Neural cell (in vitro differentiated cells): ENCODE data around the gene MORC3. TPM values are rescaled to one million over a fixed set of nuclear protein-coding genes. Genes with fewer than 3 reads are reported as not detected.

ENCODE experiments used
- H2AFZ ChIP-seq: fragments of 200-600, 300-800 bp; sonication (generic), shearing (Covaris generic); 2 replicates; pipeline ENCODE4 v1.6.0; 2014; ENCODE audit warnings: low read depth, mild to moderate bottlenecking, antibody characterized with exemption, low read length, moderate library complexity
- H3F3A ChIP-seq: fragments of 200-600 bp; shearing (Covaris generic); 2 replicates; pipeline ENCODE4 v1.6.1; 2016; ENCODE audit warnings: mild to moderate bottlenecking, moderate library complexity, mixed read lengths, antibody characterized with exemption, low read length; ENCODE audit not compliant: insufficient read depth, poor library complexity, severe bottlenecking
- H3K27ac ChIP-seq: fragments of 200-600, 300-800 bp; sonication (generic), shearing (Covaris generic); 2 replicates; pipeline ENCODE4 v1.5.1; 2014; ENCODE audit warnings: mild to moderate bottlenecking, low read length, moderate library complexity
- H3K27me3 ChIP-seq: fragments of 300-800, 200-600 bp; sonication (generic), shearing (Covaris generic); 2 replicates; pipeline ENCODE4 v1.6.0; 2014; ENCODE audit warnings: mild to moderate bottlenecking, low read depth, low read length, moderate library complexity; ENCODE audit not compliant: insufficient read depth
- H3K36me3 ChIP-seq: fragments of 300-800, 200-600 bp; sonication (generic), shearing (Covaris generic); 2 replicates; pipeline ENCODE4 v1.5.1; 2014; ENCODE audit warnings: mild to moderate bottlenecking, antibody characterized with exemption, low read length, moderate library complexity; ENCODE audit not compliant: insufficient read depth
- H3K4me2 ChIP-seq: fragments of 300-800, 200-600 bp; sonication (generic), shearing (Covaris generic); 2 replicates; pipeline ENCODE4 v1.6.0; 2014; ENCODE audit warnings: mild to moderate bottlenecking, low read length
- H3K4me3 ChIP-seq: fragments of 300-800, 200-600 bp; sonication (generic), shearing (Covaris generic); 2 replicates; pipeline ENCODE4 v1.5.1; 2014; ENCODE audit warnings: mild to moderate bottlenecking, low read length, moderate library complexity
- H3K79me2 ChIP-seq: fragments of 200-600 bp; shearing (Covaris generic); replicated peaks from 2 replicates; pipeline ENCODE4 v1.6.0; 2014; ENCODE audit warnings: mild to moderate bottlenecking, low read length, moderate library complexity; ENCODE audit not compliant: insufficient read depth
- H3K9ac ChIP-seq: fragments of 300-800, 200-600 bp; sonication (generic), shearing (Covaris generic); 2 replicates; pipeline ENCODE4 v1.6.1; 2016; ENCODE audit warnings: mild to moderate bottlenecking, low read length, mixed read lengths
- H3K9me2 ChIP-seq: fragments of 200-600 bp; shearing (Covaris generic); 2 replicates; pipeline ENCODE4 v1.6.1; 2016; ENCODE audit warnings: mild to moderate bottlenecking, low read length, mixed read lengths; ENCODE audit not compliant: insufficient read depth
- H3K9me3 ChIP-seq: fragments of 200-600, 300-800 bp; sonication (generic), shearing (Covaris generic); 2 replicates; pipeline ENCODE4 v1.6.1; 2016; ENCODE audit warnings: mild to moderate bottlenecking, mixed run types, low read length, moderate library complexity, mixed read lengths
- H4K20me1 ChIP-seq: fragments of 200-600 bp; shearing (Covaris generic); 2 replicates; pipeline ENCODE4 v1.6.1; 2016; ENCODE audit warnings: mild to moderate bottlenecking, mixed run types; ENCODE audit not compliant: insufficient read depth
- EP300 ChIP-seq: fragments of 450-650 bp; conservative IDR thresholded peaks from 2 replicates; pipeline ENCODE4 v1.6.1; 2014; ENCODE audit warnings: antibody characterized with exemption, mild to moderate bottlenecking, moderate library complexity; ENCODE audit not compliant: poor library complexity, severe bottlenecking
- EZH2 ChIP-seq: fragments of 200-600, 300-800 bp; shearing (Covaris generic), sonication (generic); IDR thresholded peaks from 2 replicates; pipeline ENCODE4 v1.6.1; 2014; ENCODE audit warnings: antibody characterized with exemption, low read length, borderline replicate concordance, mild to moderate bottlenecking; ENCODE audit not compliant: insufficient read depth, poor library complexity, severe bottlenecking
- MXI1 ChIP-seq: fragments of 450-650 bp; conservative IDR thresholded peaks from 2 replicates; pipeline ENCODE4 v1.6.1; 2014; ENCODE audit warnings: antibody characterized with exemption, mild to moderate bottlenecking; ENCODE audit not compliant: poor library complexity, severe bottlenecking
- POLR2AphosphoS5 ChIP-seq: IDR thresholded peaks from 2 replicates; pipeline ENCODE4 v1.6.1; 2012
- RAD21 ChIP-seq: fragments of 450-650 bp; conservative IDR thresholded peaks from 2 replicates; pipeline ENCODE4 v1.6.1; 2014; ENCODE audit warnings: antibody characterized with exemption, mild to moderate bottlenecking, moderate library complexity
- SMC3 ChIP-seq: fragments of 450-650 bp; conservative IDR thresholded peaks from 2 replicates; pipeline ENCODE4 v1.6.1; 2014; ENCODE audit warnings: antibody characterized with exemption, mild to moderate bottlenecking, moderate library complexity; ENCODE audit not compliant: poor library complexity
- TAF1 ChIP-seq: IDR thresholded peaks from 2 replicates; pipeline ENCODE4 v1.6.1; 2012; ENCODE audit warnings: low read depth
- polyA plus RNA-seq: library from polyadenylated mRNA; depleted of rRNA; stranded (reverse); fragments of >200 nt; gene quantifications from 2 replicates; pipeline ENCODE4 v1.2.3, GENCODE V29; 2014
- TF ChIP-seq, protein P1 (sequence below): IDR thresholded peaks from 2 replicates; pipeline ENCODE4 v1.6.1; 2012; ENCODE audit warnings: borderline replicate concordance
- TF ChIP-seq, protein P2 (sequence below): fragments of 450-650 bp; IDR thresholded peaks from 2 replicates; pipeline ENCODE4 v1.5.1; 2014; ENCODE audit warnings: antibody characterized with exemption, mild to moderate bottlenecking, moderate library complexity; ENCODE audit not compliant: poor library complexity, severe bottlenecking

MORC3 gene
- polyA plus RNA-seq, 1 donor from 2014 or later = 65.4 TPM

DNA sequence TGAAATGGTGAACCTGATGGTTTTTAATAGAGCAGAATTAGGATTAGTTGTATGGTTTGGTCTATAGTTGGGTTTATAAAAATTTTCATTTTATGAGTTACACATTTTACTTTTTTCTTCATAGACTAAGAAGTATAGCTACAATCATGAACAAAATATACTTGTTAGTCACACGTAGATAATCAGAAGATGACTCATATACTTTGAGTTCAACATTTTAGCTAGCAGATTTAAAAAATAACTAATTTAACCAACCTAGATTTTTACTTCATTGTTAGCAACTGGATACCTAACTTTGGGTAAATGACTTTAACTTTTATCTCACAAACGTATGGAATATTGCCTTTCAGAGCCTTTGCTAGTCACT is 27.9 kb downstream of the MORC3 start:
- no peak overlapping the region for H3K4me2 ChIP-seq
- no peak overlapping the region for H3K9ac ChIP-seq
- TF ChIP-seq, protein P1, sequence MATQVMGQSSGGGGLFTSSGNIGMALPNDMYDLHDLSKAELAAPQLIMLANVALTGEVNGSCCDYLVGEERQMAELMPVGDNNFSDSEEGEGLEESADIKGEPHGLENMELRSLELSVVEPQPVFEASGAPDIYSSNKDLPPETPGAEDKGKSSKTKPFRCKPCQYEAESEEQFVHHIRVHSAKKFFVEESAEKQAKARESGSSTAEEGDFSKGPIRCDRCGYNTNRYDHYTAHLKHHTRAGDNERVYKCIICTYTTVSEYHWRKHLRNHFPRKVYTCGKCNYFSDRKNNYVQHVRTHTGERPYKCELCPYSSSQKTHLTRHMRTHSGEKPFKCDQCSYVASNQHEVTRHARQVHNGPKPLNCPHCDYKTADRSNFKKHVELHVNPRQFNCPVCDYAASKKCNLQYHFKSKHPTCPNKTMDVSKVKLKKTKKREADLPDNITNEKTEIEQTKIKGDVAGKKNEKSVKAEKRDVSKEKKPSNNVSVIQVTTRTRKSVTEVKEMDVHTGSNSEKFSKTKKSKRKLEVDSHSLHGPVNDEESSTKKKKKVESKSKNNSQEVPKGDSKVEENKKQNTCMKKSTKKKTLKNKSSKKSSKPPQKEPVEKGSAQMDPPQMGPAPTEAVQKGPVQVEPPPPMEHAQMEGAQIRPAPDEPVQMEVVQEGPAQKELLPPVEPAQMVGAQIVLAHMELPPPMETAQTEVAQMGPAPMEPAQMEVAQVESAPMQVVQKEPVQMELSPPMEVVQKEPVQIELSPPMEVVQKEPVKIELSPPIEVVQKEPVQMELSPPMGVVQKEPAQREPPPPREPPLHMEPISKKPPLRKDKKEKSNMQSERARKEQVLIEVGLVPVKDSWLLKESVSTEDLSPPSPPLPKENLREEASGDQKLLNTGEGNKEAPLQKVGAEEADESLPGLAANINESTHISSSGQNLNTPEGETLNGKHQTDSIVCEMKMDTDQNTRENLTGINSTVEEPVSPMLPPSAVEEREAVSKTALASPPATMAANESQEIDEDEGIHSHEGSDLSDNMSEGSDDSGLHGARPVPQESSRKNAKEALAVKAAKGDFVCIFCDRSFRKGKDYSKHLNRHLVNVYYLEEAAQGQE = no peak
- TF ChIP-seq EP300 (no peak), RAD21 (no peak), POLR2AphosphoS5 (no peak), MXI1 (no peak), EZH2 (no peak), TAF1 (no peak), SMC3 (no peak)
- TF ChIP-seq, protein P2, sequence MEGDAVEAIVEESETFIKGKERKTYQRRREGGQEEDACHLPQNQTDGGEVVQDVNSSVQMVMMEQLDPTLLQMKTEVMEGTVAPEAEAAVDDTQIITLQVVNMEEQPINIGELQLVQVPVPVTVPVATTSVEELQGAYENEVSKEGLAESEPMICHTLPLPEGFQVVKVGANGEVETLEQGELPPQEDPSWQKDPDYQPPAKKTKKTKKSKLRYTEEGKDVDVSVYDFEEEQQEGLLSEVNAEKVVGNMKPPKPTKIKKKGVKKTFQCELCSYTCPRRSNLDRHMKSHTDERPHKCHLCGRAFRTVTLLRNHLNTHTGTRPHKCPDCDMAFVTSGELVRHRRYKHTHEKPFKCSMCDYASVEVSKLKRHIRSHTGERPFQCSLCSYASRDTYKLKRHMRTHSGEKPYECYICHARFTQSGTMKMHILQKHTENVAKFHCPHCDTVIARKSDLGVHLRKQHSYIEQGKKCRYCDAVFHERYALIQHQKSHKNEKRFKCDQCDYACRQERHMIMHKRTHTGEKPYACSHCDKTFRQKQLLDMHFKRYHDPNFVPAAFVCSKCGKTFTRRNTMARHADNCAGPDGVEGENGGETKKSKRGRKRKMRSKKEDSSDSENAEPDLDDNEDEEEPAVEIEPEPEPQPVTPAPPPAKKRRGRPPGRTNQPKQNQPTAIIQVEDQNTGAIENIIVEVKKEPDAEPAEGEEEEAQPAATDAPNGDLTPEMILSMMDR = no peak
- no peaks in the 10 kb centered on the region for H3K9me2 ChIP-seq
- H3K27ac ChIP-seq = no peak overlapping the region
- H2AFZ ChIP-seq = no peak overlapping the region
- peaks cover 24% of the 10 kb centered on the region for H3K36me3 ChIP-seq
- H4K20me1 ChIP-seq = no peaks in the 10 kb centered on the region
- H3K9me3 ChIP-seq = no peaks in the 10 kb centered on the region
- no peaks in the 10 kb centered on the region for H3K79me2 ChIP-seq
- H3K4me3 ChIP-seq = no peak overlapping the region
- H3K27me3 ChIP-seq = no peaks in the 10 kb centered on the region
- no peaks in the 10 kb centered on the region for H3F3A ChIP-seq

DNA sequence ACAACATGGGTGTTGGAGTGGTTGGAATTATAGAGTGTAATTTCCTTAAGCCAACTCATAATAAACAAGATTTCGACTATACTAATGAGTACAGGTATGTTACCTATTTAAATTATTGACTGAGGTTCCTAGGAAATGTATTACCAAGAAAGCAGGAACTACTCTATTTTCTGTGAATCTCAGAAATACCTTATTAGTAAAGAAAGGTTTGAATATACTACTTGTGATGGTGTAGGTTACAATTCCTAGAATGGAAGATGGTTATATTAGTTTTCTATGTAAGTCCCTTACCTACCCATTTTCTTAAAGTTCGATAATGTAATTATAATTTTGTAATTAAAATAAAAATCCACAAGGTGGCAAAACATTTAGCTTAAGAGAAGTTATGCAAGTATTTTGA is 29.3 kb downstream of the MORC3 start:
- no peak overlapping the region for H3K4me3 ChIP-seq
- H3K9me3 ChIP-seq = no peaks in the 10 kb centered on the region
- no peaks in the 10 kb centered on the region for H3K9me2 ChIP-seq
- no peaks in the 10 kb centered on the region for H3K79me2 ChIP-seq
- no peak overlapping the region for H3K9ac ChIP-seq
- H3K27ac ChIP-seq = no peak overlapping the region
- H3K36me3 ChIP-seq = peaks cover 20% of the 10 kb centered on the region
- no peaks in the 10 kb centered on the region for H3K27me3 ChIP-seq
- no peaks in the 10 kb centered on the region for H3F3A ChIP-seq
- no peak overlapping the region for H3K4me2 ChIP-seq
- no peaks in the 10 kb centered on the region for H4K20me1 ChIP-seq
- TF ChIP-seq SMC3 (no peak), POLR2AphosphoS5 (no peak), TAF1 (no peak), EZH2 (no peak), MXI1 (no peak), EP300 (no peak), RAD21 (no peak)
- TF ChIP-seq, protein P2 = no peak
- TF ChIP-seq, protein P1 = no peak
- H2AFZ ChIP-seq = no peak overlapping the region
